GM12878 (cell line): ENCODE data around the gene CUTC.

ENCODE experiments used
- EZH2 ChIP-seq: IDR thresholded peaks from 2 replicates; pipeline ENCODE4 v1.6.1; 2012; ENCODE audit warnings: low read depth, mild to moderate bottlenecking, control low read depth, inconsistent platforms, low read length, borderline replicate concordance; ENCODE audit not compliant: control insufficient read depth
- SPI1 ChIP-seq: IDR thresholded peaks from 2 replicates; pipeline ENCODE4 v1.6.1; 2011; ENCODE audit warnings: low read depth, mild to moderate bottlenecking, low read length, moderate library complexity, borderline replicate concordance; ENCODE audit not compliant: insufficient read depth
- ZZZ3 ChIP-seq: IDR thresholded peaks from 2 replicates; pipeline ENCODE4 v1.6.1; 2011; ENCODE audit warnings: low read depth; ENCODE audit not compliant: control insufficient read depth, insufficient read length
- TF ChIP-seq, protein P1 (sequence below): fragments of 450-650 bp; IDR thresholded peaks from 2 replicates; pipeline ENCODE4 v1.6.1; 2017; ENCODE audit warnings: mild to moderate bottlenecking, low read depth, inconsistent platforms; ENCODE audit not compliant: poor library complexity, severe bottlenecking

- TF ChIP-seq ZZZ3 (no peak), SPI1 (no peak), EZH2 (no peak)
- TF ChIP-seq, protein P1, sequence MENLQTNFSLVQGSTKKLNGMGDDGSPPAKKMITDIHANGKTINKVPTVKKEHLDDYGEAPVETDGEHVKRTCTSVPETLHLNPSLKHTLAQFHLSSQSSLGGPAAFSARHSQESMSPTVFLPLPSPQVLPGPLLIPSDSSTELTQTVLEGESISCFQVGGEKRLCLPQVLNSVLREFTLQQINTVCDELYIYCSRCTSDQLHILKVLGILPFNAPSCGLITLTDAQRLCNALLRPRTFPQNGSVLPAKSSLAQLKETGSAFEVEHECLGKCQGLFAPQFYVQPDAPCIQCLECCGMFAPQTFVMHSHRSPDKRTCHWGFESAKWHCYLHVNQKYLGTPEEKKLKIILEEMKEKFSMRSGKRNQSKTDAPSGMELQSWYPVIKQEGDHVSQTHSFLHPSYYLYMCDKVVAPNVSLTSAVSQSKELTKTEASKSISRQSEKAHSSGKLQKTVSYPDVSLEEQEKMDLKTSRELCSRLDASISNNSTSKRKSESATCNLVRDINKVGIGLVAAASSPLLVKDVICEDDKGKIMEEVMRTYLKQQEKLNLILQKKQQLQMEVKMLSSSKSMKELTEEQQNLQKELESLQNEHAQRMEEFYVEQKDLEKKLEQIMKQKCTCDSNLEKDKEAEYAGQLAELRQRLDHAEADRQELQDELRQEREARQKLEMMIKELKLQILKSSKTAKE, result no peak
Observed at GRCh38 chr10:99779335-99779734, 47.3 kb downstream of the CUTC start.
